Endothelial cell (in vitro differentiated cells): ENCODE data around the gene OR5M10. TPM values are rescaled to one million over a fixed set of nuclear protein-coding genes. Genes with fewer than 3 reads are reported as not detected.
"Not testable (repeated sequence)": the region's sequence is repeated elsewhere in the genome, so short reads cannot be mapped to it uniquely, and the experiment has no call there.

Experiments used
- DNase-seq: peaks from one replicate; pipeline ENCODE4 v3.0.0; 2021; ENCODE audit warnings: low spot score
- H3K27ac Mint-ChIP-seq: one replicate; pipeline ENCODE4 v1.8.0; 2021; ENCODE audit warnings: mixed read lengths, inconsistent platforms; ENCODE audit not compliant: unreplicated experiment
- H3K27me3 Mint-ChIP-seq: one replicate; pipeline ENCODE4 v1.8.0; 2021; ENCODE audit warnings: mild to moderate bottlenecking, moderate library complexity, mixed read lengths, inconsistent platforms; ENCODE audit not compliant: unreplicated experiment
- H3K36me3 Mint-ChIP-seq: one replicate; pipeline ENCODE4 v1.8.0; 2021; ENCODE audit warnings: mild to moderate bottlenecking, low read depth, mixed read lengths, inconsistent platforms; ENCODE audit not compliant: unreplicated experiment
- H3K4me1 Mint-ChIP-seq: one replicate; pipeline ENCODE4 v1.8.0; 2021; ENCODE audit warnings: mild to moderate bottlenecking, mixed read lengths, inconsistent platforms; ENCODE audit not compliant: unreplicated experiment
- H3K4me3 Mint-ChIP-seq: one replicate; pipeline ENCODE4 v1.8.0; 2021; ENCODE audit warnings: mild to moderate bottlenecking, mixed read lengths, inconsistent platforms; ENCODE audit not compliant: unreplicated experiment
- H3K9me3 Mint-ChIP-seq: one replicate; pipeline ENCODE4 v1.8.0; 2021; ENCODE audit warnings: mixed read lengths, inconsistent platforms; ENCODE audit not compliant: unreplicated experiment
- long read RNA-seq: library from polyadenylated mRNA; unstranded; transcript quantifications from one replicate; pipeline ENCODE4 v2.0.0, GENCODE V29; 2020; ENCODE audit not compliant: unreplicated experiment
- total RNA-seq: library from RNA; stranded (reverse); fragmentation: NEBNext Ultra II Directional; extraction: Animal tissue kit (Norgen Biotek cat#: 25700); gene quantifications from one replicate; pipeline ENCODE4 v1.2.1, GENCODE V29; 2021; ENCODE audit not compliant: unreplicated experiment
- TF ChIP-seq, protein P1 (sequence below): fragments of 200-600 bp; sonication (generic); IDR thresholded peaks from one replicate; pipeline ENCODE4 v1.5.0; 2021; ENCODE audit warnings: antibody characterized with exemption; ENCODE audit not compliant: unreplicated experiment

OR5M10 gene
- not detected for total RNA-seq
- long read RNA-seq, result 0 reads

DNA sequence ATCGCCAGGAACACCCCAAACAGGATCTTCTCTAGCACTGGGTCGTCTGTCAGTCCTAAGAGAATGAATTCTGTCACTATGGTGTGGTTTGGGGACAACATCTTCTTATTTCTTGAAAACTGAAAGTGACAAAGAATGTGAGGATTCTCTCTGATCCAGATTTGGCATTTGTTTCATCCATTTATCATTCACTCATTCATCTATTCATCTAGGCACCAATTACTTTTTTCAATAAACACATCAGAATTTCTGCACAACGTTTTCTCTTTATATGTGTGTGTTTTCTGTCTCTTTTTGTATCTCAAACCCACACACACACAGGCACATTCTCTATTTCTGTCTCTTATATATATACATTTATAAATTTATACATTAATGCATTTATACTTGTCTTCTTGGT is at the start of gene OR5M10:
Gene OR5M10, minus strand, starts transcription at position 101 of the 400 bp plus-strand sequence. Its CDS starts 0 bp downstream, at position 101.
- no peaks in the 10 kb centered on the region for H3K4me1 Mint-ChIP-seq
- DNase-seq, result no peak

DNA sequence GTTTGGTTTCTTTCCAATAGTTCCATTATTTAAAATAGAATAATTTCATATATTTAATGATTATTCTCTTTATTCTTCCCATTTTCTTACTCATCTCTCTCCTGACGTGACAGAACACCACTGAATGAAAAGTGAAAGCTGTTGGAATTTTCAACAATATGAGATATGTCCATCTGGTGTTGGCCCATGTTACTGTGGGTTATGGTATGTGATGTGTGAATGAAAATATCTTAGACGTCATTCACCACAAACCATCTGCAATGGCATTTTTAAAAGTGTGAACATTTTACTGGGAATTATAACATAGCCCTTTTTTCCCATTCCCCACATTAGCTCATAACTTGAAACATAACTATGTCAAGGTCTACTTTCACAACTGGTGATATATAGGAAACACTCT is 48.4 kb upstream of the OR5M10 start:
- Mint-ChIP-seq H3K27ac (no peak overlapping the region), H3K27me3 (no peaks in the 10 kb centered on the region), H3K9me3 (no peaks in the 10 kb centered on the region), H3K4me1 (no peaks in the 10 kb centered on the region), H3K36me3 (no peaks in the 10 kb centered on the region), H3K4me3 (no peak overlapping the region)
- TF ChIP-seq, protein P1, sequence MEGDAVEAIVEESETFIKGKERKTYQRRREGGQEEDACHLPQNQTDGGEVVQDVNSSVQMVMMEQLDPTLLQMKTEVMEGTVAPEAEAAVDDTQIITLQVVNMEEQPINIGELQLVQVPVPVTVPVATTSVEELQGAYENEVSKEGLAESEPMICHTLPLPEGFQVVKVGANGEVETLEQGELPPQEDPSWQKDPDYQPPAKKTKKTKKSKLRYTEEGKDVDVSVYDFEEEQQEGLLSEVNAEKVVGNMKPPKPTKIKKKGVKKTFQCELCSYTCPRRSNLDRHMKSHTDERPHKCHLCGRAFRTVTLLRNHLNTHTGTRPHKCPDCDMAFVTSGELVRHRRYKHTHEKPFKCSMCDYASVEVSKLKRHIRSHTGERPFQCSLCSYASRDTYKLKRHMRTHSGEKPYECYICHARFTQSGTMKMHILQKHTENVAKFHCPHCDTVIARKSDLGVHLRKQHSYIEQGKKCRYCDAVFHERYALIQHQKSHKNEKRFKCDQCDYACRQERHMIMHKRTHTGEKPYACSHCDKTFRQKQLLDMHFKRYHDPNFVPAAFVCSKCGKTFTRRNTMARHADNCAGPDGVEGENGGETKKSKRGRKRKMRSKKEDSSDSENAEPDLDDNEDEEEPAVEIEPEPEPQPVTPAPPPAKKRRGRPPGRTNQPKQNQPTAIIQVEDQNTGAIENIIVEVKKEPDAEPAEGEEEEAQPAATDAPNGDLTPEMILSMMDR, result no peak
- DNase-seq, result no peak

More for the DNA sequence above, at the start of gene OR5M10:
- no peak within 1 kb of the TSS for H3K27ac Mint-ChIP-seq
- no peaks in the 10 kb centered on the region for H3K36me3 Mint-ChIP-seq
- TF ChIP-seq, protein P1, result no peak
- no peak within 1 kb of the TSS for H3K4me3 Mint-ChIP-seq
- no peaks in the 10 kb centered on the region for H3K9me3 Mint-ChIP-seq
- H3K27me3 Mint-ChIP-seq, result no peaks in the 10 kb centered on the region

- TF ChIP-seq, protein P1, result no peak
- H3K4me3 Mint-ChIP-seq, result no peak overlapping the region
- H3K9me3 Mint-ChIP-seq, result no peaks in the 10 kb centered on the region
- H3K36me3 Mint-ChIP-seq, result no peaks in the 10 kb centered on the region
- H3K4me1 Mint-ChIP-seq, result no peaks in the 10 kb centered on the region
- DNase-seq, result peak; percentile 24
- no peak overlapping the region for H3K27ac Mint-ChIP-seq
- H3K27me3 Mint-ChIP-seq, result no peaks in the 10 kb centered on the region
These were observed 47.2 kb upstream of the OR5M10 start for GRCh38 chr11:56624661-56625110.

DNA sequence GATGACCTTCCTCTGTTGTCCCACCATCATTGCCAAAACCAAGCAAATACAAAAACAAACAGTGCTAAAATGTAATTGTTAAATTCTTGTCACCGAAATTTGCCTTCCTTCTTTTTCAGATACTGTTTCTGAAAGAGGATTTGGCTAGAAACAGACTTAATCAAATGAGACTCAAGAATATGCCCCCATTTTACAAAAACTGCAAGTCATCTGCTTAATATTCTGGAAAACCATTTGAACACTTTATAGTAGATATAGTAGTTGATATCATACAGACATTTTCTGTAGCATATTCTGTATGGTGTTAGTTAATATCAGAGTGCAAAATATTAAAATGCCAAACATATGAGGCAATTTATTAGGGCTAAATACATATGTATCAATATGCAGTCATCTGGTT is 33.7 kb upstream of the OR5M10 start:
- TF ChIP-seq, protein P1, result no peak
- H3K27ac Mint-ChIP-seq, result no peak overlapping the region

GRCh38 chr11:56592088-56592717 is 14.7 kb upstream of the OR5M10 start:
- not testable (repeated sequence) for H3K36me3 Mint-ChIP-seq, H3K27ac Mint-ChIP-seq, H3K27me3 Mint-ChIP-seq, DNase-seq, H3K4me1 Mint-ChIP-seq, H3K4me3 Mint-ChIP-seq, H3K9me3 Mint-ChIP-seq

More for the DNA sequence above, 33.7 kb upstream of the OR5M10 start:
- Mint-ChIP-seq H3K9me3 (no peaks in the 10 kb centered on the region), H3K36me3 (no peaks in the 10 kb centered on the region), H3K4me3 (no peak overlapping the region), H3K27me3 (no peaks in the 10 kb centered on the region), H3K4me1 (no peaks in the 10 kb centered on the region)
- DNase-seq, result no peak
